Activated B cell treated with CpG ODN at 0.5 μM for 24 hours (primary cell): ENCODE results near the gene C1orf35. TPM values are rescaled to one million over a fixed set of nuclear protein-coding genes. Genes with fewer than 3 reads are reported as not detected.

ENCODE experiments used
- ATAC-seq: fragments of 200-7000 bp; cut with Tn5 transposase; one replicate; pipeline ENCODE4 v1.10.0; 2021; ENCODE audit warnings: low read depth, mild to moderate bottlenecking, moderate library complexity
- CTCF ChIA-PET: fragments of 350-600 bp; sonication (Branson Sonifier 250); formaldehyde crosslinking; loops from one replicate; lab custom pipeline; 2021; ENCODE audit warnings: antibody characterized with exemption; lab: Charles Lee
- POLR2A ChIA-PET: fragments of 350-600 bp; sonication (Branson Sonifier 250); formaldehyde crosslinking; loops from one replicate; lab custom pipeline; 2021; ENCODE audit warnings: antibody characterized with exemption; lab: Charles Lee
- DNase-seq: peaks from one replicate; pipeline ENCODE4 v3.0.0; 2022
- H3K27ac Mint-ChIP-seq: one replicate; pipeline ENCODE4 v1.8.0; 2020; ENCODE audit warnings: mixed read lengths
- H3K27me3 Mint-ChIP-seq: one replicate; pipeline ENCODE4 v1.8.0; 2021; ENCODE audit warnings: mixed read lengths
- H3K36me3 Mint-ChIP-seq: one replicate; pipeline ENCODE4 v1.8.0; 2021; ENCODE audit warnings: low read depth, mixed read lengths
- H3K4me1 Mint-ChIP-seq: one replicate; pipeline ENCODE4 v1.8.0; 2021; ENCODE audit warnings: mixed read lengths
- H3K4me3 Mint-ChIP-seq: one replicate; pipeline ENCODE4 v1.8.0; 2020; ENCODE audit warnings: mild to moderate bottlenecking, mixed read lengths
- H3K9me3 Mint-ChIP-seq: one replicate; pipeline ENCODE4 v1.8.0; 2020; ENCODE audit warnings: mixed read lengths
- CTCF ChIP-seq: fragments of 200-600 bp; IDR thresholded peaks from one replicate; pipeline ENCODE4 v1.8.0; 2022; ENCODE audit warnings: antibody characterized with exemption, mild to moderate bottlenecking
- intact Hi-C: fragments of 100-400 bp; cut with micrococcal nuclease; formaldehyde crosslinking; loops from one replicate; pipeline ENCODE4 v1.15.1; 2024
- total RNA-seq: library from RNA; stranded (reverse); gene quantifications from 2 replicates; pipeline ENCODE4 v1.2.3, GENCODE V29; 2022

Gene C1orf35
- total RNA-seq, 1 donor from 2014 or later, result 11.9 TPM

GRCh38 chr1:228074954-228075730, 28.0 kb downstream of the C1orf35 start:
- H3K9me3 Mint-ChIP-seq, result no peaks in the 10 kb centered on the region
- no peaks in the 10 kb centered on the region for H3K27me3 Mint-ChIP-seq
- DNase-seq (no peak), ATAC-seq (no peak)
- H3K4me3 Mint-ChIP-seq, result no peak overlapping the region
- POLR2A ChIA-PET, result interaction anchor here (0.7 kb wide), 1 partner anchor 1303 kb away, joined by 3 read pairs; no protein-coding TSS in a partner anchor
- H3K27ac Mint-ChIP-seq, result no peak overlapping the region
- intact Hi-C loops, result no loop called here
- TF ChIP-seq CTCF, result no peak
- CTCF ChIA-PET, result no interaction called here
- no peaks in the 10 kb centered on the region for H3K36me3 Mint-ChIP-seq
- no peaks in the 10 kb centered on the region for H3K4me1 Mint-ChIP-seq

GRCh38 chr1:228073857-228074545, 29.1 kb downstream of the C1orf35 start:
- H3K4me1 Mint-ChIP-seq, result no peaks in the 10 kb centered on the region
- intact Hi-C loops, result no loop called here
- ChIA-PET POLR2A (interaction anchor here (0.7 kb wide), 1 partner anchor 75 kb away, joined by 8 read pairs; no protein-coding TSS in a partner anchor), CTCF (no interaction called here)
- H3K9me3 Mint-ChIP-seq, result no peaks in the 10 kb centered on the region
- H3K27me3 Mint-ChIP-seq, result no peaks in the 10 kb centered on the region
- H3K4me3 Mint-ChIP-seq, result no peak overlapping the region
- DNase-seq (no peak), ATAC-seq (no peak)
- no peak overlapping the region for H3K27ac Mint-ChIP-seq
- H3K36me3 Mint-ChIP-seq, result no peaks in the 10 kb centered on the region
- no peak for TF ChIP-seq CTCF

GRCh38 chr1:228073061-228073856, 29.9 kb downstream of the C1orf35 start:
- POLR2A ChIA-PET, result interaction anchor here (0.7 kb wide), 1 partner anchor 74 kb away, joined by 8 read pairs; no protein-coding TSS in a partner anchor
- Mint-ChIP-seq H3K4me3 (no peak overlapping the region), H3K27ac (no peak overlapping the region), H3K4me1 (no peaks in the 10 kb centered on the region), H3K27me3 (no peaks in the 10 kb centered on the region), H3K9me3 (no peaks in the 10 kb centered on the region), H3K36me3 (no peaks in the 10 kb centered on the region)
- CTCF ChIA-PET, result no interaction called here
- no peak for ATAC-seq
- no peak for TF ChIP-seq CTCF
- no peak for DNase-seq
- intact Hi-C loops, result no loop called here

- ChIA-PET CTCF (no interaction called here), POLR2A (no interaction called here)
- Mint-ChIP-seq H3K36me3 (no peaks in the 10 kb centered on the region), H3K27me3 (no peaks in the 10 kb centered on the region), H3K4me3 (no peak overlapping the region), H3K27ac (no peak overlapping the region), H3K4me1 (no peaks in the 10 kb centered on the region), H3K9me3 (no peaks in the 10 kb centered on the region)
- intact Hi-C loops, result no loop called here
- DNase-seq (no peak), ATAC-seq (no peak)
- TF ChIP-seq CTCF, result no peak
These were observed 30.5 kb downstream of the C1orf35 start for GRCh38 chr1:228072658-228073043.
